ENCODE data around the gene CDYL. TPM values are rescaled to one million over a fixed set of nuclear protein-coding genes. Genes with fewer than 3 reads are reported as not detected.
"Not testable (repeated sequence)": the region's sequence is repeated elsewhere in the genome, so short reads cannot be mapped to it uniquely, and the experiment has no call there.

CDYL gene
- total RNA-seq, 1 donor from 2014 or later, result 31.9 TPM

DNA sequence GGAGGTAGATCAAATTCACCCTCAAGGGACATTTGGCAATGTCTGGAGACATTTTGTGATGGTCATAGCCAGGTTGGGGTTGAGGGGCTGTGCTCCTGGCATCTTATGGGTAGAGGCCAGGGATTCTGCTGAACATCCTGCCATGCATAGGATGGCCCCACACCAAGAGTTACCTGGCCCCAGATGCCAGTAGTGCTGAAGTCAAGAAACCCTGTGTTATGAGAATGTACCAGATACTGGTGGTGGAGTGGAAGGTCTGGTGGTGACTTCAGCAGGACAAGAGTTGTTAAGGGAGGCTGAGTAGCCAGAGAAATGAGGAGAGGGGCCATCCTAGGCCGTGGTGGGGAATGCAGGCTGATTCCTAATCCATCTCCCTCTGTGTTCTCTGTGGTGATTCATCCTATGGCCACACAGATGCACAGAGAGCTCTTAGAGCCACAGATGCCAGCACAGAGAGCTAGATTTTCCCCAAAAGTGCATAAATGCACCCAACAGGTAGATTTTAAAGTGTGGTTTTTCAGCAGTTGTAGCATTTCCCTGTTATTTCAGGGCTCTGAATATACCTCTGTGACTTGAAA lies 43.6 kb downstream of the CDYL start:
- Histone ChIP-seq H3K27ac (no peak overlapping the region), H3K4me1 (peaks cover 37% of the 10 kb centered on the region), H3K27me3 (no peaks in the 10 kb centered on the region), H3K4me3 (no peak overlapping the region), H3K9me3 (no peaks in the 10 kb centered on the region), H3K36me3 (no peaks in the 10 kb centered on the region)
- intact Hi-C loops (cut with DNase I), result no loop called here
- TF ChIP-seq POLR2AphosphoS5 (IDR thresholded peaks at IDR 0.05; ENCODE audit: insufficient read depth in 1 of 2, low read depth in 1 of 2) (no peak), POLR2A (IDR thresholded peaks at IDR 0.05) (no peak)
- TF ChIP-seq, protein P1, sequence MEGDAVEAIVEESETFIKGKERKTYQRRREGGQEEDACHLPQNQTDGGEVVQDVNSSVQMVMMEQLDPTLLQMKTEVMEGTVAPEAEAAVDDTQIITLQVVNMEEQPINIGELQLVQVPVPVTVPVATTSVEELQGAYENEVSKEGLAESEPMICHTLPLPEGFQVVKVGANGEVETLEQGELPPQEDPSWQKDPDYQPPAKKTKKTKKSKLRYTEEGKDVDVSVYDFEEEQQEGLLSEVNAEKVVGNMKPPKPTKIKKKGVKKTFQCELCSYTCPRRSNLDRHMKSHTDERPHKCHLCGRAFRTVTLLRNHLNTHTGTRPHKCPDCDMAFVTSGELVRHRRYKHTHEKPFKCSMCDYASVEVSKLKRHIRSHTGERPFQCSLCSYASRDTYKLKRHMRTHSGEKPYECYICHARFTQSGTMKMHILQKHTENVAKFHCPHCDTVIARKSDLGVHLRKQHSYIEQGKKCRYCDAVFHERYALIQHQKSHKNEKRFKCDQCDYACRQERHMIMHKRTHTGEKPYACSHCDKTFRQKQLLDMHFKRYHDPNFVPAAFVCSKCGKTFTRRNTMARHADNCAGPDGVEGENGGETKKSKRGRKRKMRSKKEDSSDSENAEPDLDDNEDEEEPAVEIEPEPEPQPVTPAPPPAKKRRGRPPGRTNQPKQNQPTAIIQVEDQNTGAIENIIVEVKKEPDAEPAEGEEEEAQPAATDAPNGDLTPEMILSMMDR (IDR thresholded peaks at IDR 0.05), result no peak
- no peak for DNase-seq (ENCODE audit: extremely low spot score in 2 of 2)

DNA sequence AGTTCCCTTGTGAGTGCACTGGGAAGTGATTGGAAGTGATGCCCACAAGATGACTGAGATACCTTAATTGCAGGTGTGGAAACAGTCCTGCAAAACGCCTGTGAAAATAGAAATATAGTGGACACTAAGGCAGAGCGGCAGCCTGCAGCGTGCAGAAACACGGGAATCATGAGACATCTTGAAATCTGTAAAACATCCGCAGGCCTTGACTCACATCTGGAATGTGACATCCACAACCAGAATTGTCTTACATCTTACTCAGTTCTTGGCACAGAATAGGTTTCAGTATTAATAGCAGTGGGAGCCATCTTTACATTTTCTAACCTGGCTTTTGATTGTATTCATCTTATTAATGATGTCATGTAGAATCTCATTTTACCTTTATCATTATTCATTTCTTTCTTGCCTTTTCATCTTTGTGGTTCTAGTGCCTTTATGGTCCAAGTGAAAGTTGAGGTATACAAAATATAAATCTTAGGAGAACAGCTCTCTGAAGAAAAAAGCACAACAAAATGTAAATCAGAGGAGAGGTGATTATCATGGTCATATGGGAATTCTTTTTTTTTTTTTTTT lies 44.6 kb downstream of the CDYL start:
- no peak for TF ChIP-seq POLR2A (IDR thresholded peaks at IDR 0.05)
- TF ChIP-seq, protein P1 (IDR thresholded peaks at IDR 0.05), result no peak
- TF ChIP-seq POLR2AphosphoS5 (IDR thresholded peaks at IDR 0.05; ENCODE audit: insufficient read depth in 1 of 2, low read depth in 1 of 2), result no peak
- no peak for DNase-seq (ENCODE audit: extremely low spot score in 2 of 2)
- Histone ChIP-seq H3K27ac (no peak overlapping the region), H3K27me3 (no peaks in the 10 kb centered on the region), H3K4me1 (peaks cover 27% of the 10 kb centered on the region), H3K36me3 (no peaks in the 10 kb centered on the region), H3K9me3 (no peaks in the 10 kb centered on the region), H3K4me3 (no peak overlapping the region)
- intact Hi-C loops (cut with DNase I), result no loop called here

DNA sequence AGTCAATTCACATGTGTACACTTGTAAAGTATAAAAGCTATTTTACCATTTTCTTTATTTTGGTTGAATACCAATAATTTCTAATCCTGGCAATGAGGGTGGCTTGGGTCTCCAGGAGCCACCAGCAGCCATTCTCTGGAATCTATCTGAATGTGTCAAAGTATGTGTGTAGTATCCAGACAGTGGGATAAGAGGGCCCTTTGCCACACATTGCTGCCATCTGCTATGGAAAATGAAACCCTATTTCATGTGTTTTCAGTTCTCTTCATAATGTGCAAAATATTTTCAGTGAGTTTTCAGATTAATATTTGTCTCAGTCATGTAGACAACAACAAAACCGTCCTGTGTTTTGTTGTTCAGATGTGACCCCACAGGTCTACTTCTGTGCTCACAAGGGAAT lies 46.3 kb downstream of the CDYL start:
- peaks cover 6% of the 10 kb centered on the region for H3K9me3 ChIP-seq
- intact Hi-C loops (cut with DNase I), result no loop called here
- no peak overlapping the region for H3K4me3 ChIP-seq
- no peak for DNase-seq (ENCODE audit: extremely low spot score in 2 of 2)
- no peaks in the 10 kb centered on the region for H3K27me3 ChIP-seq
- no peak overlapping the region for H3K27ac ChIP-seq
- peaks cover 13% of the 10 kb centered on the region for H3K4me1 ChIP-seq
- TF ChIP-seq, protein P1 (IDR thresholded peaks at IDR 0.05), result no peak
- TF ChIP-seq POLR2A (IDR thresholded peaks at IDR 0.05) (no peak), POLR2AphosphoS5 (IDR thresholded peaks at IDR 0.05; ENCODE audit: insufficient read depth in 1 of 2, low read depth in 1 of 2) (no peak)
- H3K36me3 ChIP-seq, result no peaks in the 10 kb centered on the region

DNA sequence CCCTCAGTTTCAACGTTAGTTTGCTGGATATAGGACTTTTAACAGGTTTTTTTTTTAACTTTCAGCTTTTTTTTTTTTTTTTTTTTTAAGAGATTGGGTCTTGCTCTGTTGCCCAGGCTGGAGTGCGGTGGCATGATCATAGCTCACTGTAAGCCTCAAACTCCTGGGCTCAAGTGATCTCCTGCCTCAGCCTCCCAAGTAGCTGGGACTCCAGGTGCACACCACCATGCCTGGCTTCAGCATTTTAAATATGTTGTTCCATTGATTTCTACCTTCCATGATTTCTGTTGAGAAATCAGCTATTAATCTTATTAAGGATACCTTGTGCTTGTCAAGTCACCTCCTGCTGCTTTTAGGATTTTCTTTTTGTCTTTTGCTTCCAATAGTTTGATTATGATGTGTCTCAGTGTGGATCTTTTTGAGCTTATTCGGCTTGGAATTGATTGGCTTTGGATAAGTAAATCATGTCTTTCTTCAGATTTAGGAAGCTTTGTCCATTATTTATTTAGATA lies 52.0 kb downstream of the CDYL start:
- no peak overlapping the region for H3K27ac ChIP-seq
- H3K36me3 ChIP-seq, result no peaks in the 10 kb centered on the region
- peaks cover 20% of the 10 kb centered on the region for H3K9me3 ChIP-seq
- TF ChIP-seq, protein P1 (IDR thresholded peaks at IDR 0.05), result no peak
- TF ChIP-seq POLR2A (IDR thresholded peaks at IDR 0.05) (no peak), POLR2AphosphoS5 (IDR thresholded peaks at IDR 0.05; ENCODE audit: insufficient read depth in 1 of 2, low read depth in 1 of 2) (no peak)
- no peak overlapping the region for H3K4me3 ChIP-seq
- DNase-seq (ENCODE audit: extremely low spot score in 2 of 2), result no peak
- H3K4me1 ChIP-seq, result no peaks in the 10 kb centered on the region
- intact Hi-C loops (cut with DNase I), result no loop called here
- H3K27me3 ChIP-seq, result no peaks in the 10 kb centered on the region

DNA sequence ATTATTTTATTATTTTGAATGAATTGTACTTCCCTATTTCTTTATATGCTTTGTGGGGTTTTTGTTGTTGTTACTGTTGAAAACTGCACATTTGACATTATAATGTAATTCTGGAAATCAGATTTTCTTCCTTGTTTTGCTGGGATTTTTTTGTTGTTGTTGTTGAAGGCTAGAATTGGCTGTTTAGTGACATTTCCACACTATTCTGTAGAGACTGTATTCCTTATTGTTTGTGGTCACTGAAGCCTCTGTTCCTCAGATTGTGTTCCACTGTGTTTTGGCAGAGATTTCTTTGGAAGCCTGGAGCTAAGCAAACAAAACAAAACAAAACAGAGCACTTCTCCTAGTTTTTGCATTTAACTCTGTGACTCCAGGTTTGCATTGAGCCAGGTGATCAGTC lies 52.9 kb downstream of the CDYL start:
- no peaks in the 10 kb centered on the region for H3K4me1 ChIP-seq
- intact Hi-C loops (cut with DNase I), result no loop called here
- no peak overlapping the region for H3K4me3 ChIP-seq
- H3K9me3 ChIP-seq, result peaks cover 20% of the 10 kb centered on the region
- no peaks in the 10 kb centered on the region for H3K36me3 ChIP-seq
- H3K27me3 ChIP-seq, result no peaks in the 10 kb centered on the region
- TF ChIP-seq, protein P1 (IDR thresholded peaks at IDR 0.05), result no peak
- no peak for TF ChIP-seq POLR2AphosphoS5 (IDR thresholded peaks at IDR 0.05; ENCODE audit: insufficient read depth in 1 of 2, low read depth in 1 of 2)
- no peak for TF ChIP-seq POLR2A (IDR thresholded peaks at IDR 0.05)
- DNase-seq (ENCODE audit: extremely low spot score in 2 of 2), result no peak
- no peak overlapping the region for H3K27ac ChIP-seq

DNA sequence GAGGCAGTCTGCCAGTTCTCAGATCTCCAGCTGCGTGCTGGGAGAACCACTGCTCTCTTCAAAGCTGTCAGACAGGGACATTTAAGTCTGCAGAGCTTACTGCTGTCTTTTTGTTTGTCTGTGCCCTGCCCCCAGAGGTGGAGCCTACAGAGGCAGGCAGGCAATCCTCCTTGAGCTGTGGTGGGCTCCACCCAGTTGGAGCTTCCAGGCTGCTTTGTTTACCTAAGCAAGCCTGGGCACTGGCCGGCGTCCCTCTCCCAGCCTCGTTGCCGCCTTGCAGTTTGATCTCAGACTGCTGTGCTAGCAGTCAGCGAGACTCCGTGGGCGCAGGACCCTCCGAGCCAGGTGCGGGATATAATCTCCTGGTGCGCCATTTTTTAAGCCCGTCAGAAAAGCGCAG lies 59.3 kb downstream of the CDYL start:
- intact Hi-C loops (cut with DNase I); H3K27me3 ChIP-seq; H3K4me1 ChIP-seq; DNase-seq (ENCODE audit: extremely low spot score in 2 of 2); H3K9me3 ChIP-seq; H3K36me3 ChIP-seq; H3K4me3 ChIP-seq; H3K27ac ChIP-seq: not testable (repeated sequence)
